Superior temporal gyrus (tissue), 1 donor: Measurements from ENCODE around the gene HAUS7.

Experiments used
- DNase-seq: peaks from one replicate; pipeline ENCODE4 v3.0.0-alpha.2; 2016; ENCODE audit errors: extremely low spot score

The HAUS7 gene

GRCh38 chrX:153499341-153499740 lies 29.0 kb upstream of the HAUS7 start:
- no peak for DNase-seq

- no peak for DNase-seq
Measured at GRCh38 chrX:153498453-153498852, 28.1 kb upstream of the HAUS7 start.

DNA sequence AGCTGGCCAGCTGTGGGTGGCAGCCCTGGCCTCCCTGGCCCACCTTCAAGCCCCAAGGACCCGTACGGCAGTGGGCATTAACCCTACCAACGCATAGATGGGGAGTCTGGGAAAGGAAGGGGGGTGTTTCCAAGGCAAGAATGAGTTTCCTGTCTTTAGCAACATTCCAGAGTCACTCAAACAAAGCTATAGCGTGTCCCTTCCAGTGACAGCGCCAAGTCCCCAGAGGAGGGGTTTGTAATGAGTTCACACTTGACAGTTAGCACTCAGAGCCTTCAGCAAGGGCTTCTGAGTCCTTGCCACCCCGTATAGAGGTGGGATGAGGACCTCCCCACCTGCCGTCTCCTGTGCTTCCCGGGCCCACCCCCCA lies 26.2 kb upstream of the HAUS7 start:
- DNase-seq: no peak

DNA sequence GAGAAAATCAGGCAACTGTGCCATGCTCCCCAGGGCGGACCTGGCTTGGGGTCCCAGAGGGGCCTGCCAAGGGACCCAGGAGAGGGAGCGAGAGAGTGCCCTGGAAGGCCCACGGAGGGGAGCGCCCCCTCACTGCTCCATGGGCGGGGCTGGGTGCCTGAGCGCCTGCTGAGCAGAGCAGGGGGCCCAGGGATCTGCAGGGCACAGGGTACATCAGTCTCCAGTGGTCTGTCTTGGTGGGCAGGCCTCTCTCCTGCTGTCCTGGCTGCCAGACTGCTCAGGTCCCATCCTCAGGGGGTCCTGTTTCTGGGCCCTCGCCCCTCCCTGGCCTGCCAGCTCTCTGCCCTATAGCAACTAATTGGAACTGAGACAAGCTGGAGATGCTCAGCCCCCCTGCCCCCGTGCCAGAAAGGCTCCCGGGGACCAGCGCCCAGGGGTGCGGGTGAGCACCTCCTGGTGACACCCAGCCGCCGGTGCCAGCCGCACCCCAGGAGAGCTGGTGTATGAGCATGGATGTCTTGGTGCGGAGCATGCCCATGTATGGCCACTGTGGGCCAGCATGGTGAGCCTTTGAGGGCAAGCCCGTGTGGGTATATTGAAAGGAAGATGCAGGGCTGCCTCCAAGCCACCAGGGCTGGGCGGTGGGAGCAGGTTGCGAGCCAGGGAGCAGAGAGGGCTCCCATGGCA lies 25.7 kb upstream of the HAUS7 start:
- no peak for DNase-seq

DNA sequence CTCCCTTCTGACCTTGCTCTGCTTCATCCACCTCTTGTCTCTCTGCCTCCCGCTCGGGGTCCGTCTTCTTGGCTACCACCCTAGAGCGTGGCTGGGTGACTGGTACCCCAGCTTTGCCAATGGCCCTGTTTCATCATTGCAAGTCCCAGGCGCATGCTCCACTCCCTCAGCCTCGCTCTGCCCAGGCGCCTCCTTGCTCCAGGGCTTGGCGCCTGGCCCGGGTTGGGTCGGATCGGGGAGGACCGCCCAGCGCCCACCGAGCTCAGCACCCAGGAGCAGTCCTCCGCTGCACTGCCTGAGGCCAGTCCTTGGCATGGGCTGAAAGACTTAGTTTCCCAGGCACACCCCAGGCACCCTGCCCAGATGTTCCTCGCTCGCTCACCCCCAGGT lies 25.0 kb upstream of the HAUS7 start:
- DNase-seq: no peak

GRCh38 chrX:153494541-153495361 lies 24.4 kb upstream of the HAUS7 start, which contains the start of gene BGN:
Gene BGN (plus strand): TSS chrX:153494980. CDS start chrX:153504632, 9,652 bp downstream.
- DNase-seq: peak; percentile 12

GRCh38 chrX:153494061-153494460 lies 23.7 kb upstream of the HAUS7 start:
- DNase-seq: no peak

DNA sequence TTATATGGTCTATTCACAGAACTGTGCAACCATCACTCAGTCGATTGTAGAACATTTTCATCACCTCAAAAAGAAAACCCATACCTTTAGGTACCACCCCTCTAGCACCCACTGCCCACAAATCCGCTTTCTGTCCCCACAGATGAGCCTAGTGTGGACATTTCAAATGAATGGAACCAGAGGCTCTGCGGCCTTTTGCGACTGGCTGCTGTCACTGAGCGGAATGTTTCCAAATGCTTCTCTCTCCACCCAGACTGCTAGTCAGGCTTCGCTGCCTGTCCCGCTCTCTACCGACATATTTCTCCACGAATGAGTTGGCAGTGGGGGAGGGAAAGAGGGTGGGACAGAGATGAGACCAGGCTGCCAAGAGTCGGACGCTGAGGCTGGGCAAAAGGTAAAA lies 22.7 kb upstream of the HAUS7 start:
- DNase-seq: no peak

DNA sequence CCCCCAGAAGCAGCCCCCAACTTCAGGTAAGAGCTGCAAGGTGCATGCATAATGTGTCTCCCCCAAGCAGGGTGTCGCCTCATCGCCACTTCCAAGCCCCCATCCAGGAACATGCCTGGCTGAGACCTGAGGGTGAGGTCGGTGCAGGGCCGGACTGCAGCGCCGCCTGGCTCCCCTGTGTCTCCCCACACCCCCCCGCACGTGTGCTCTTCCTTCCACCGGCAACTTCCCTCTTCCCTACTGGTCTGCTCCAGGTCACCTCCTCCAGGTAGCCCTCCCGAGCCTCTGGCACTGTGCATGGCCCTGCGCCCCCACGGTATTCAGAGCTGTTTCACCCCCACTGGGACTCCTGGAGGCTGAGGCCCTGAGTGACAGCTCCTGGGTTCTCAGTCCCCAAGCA lies 22.2 kb upstream of the HAUS7 start:
- DNase-seq: no peak

DNA sequence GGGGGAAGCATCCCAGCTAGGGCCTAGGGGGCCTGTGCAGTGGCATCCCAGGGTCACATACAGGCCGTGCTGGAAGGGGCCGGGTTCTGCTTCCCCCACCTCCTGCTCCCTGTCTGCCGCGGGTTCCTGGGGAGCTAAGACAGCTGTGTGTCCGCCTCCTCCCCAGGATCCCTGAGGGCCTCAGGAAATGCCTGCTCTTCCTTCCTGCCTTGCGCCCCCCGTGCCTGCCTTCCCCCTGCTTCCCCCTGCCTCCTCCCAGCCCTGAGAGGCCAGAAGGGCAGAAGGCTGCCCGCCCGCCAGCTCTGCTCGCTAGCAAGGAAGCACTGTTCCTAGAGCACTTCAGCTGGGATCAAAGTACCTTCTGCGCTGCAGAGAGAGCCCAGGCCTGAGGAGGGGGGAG lies 21.5 kb upstream of the HAUS7 start:
- DNase-seq: no peak

DNA sequence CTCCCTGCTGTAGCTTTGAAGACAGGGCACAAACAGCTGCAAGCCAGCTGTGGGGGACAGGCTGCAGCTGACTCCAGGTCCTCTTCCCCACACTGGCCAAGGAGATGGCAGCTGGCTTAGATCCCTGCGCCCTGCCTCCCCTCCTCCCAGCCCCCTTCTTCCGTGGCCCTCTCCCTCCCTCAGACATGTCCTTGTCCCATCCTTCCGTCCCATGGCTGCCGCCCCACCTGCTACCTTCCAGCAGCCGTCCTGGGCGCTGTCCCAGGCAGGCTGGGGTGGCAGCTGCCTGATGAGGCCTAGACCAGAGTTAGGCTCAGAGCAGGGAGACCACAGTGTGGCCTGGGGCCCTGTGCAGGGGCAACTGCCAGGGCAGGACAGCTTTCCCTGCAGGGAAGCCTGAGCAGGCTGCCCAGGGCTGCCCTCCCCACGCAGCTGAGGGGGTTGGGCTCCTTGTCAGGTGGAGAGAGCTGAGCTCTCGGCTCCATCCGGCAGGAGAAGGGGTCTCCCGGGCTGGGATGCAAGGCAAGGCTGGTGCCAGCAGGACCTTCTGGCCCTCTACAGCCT lies 21.1 kb upstream of the HAUS7 start:
- no peak for DNase-seq

GRCh38 chrX:153490217-153490930 lies 20.0 kb upstream of the HAUS7 start:
- no peak for DNase-seq

GRCh38 chrX:153488231-153488914 lies 18.0 kb upstream of the HAUS7 start:
- no peak for DNase-seq

- no peak for DNase-seq
Measured at GRCh38 chrX:153487590-153488071, 17.3 kb upstream of the HAUS7 start.

GRCh38 chrX:153486171-153486570 lies 15.8 kb upstream of the HAUS7 start:
- no peak for DNase-seq

DNA sequence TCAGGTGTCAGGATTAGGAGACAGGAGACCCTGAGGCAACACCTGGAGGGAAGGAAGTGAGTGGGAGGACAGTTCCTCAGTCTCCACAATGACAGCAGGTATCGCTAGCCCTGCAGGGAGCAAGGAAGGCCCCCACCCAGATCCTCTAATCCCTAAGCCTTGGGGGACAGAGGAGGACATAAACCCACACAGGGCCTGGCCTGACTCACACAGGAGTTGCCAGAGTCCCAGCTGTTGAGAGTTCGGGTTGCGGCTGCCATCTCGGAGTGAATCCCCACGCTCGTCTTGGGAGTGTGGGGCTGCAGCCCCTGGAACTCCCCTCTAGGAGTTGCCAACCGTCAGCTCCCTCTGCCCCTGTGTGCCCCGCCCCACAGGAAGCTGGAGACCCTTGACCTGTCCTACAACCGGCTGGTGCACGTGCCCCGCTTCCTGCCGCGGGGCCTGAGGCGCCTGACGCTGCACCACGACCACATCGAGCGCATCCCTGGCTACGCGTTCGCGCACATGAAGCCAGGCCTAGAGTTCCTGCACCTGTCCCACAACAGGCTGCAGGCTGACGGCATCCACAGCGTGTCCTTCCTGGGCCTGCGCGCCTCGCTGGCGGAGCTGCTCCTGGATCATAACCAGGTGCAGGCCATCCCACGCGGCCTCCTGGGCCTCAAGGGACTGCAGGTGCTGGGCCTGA lies 15.2 kb upstream of the HAUS7 start:
- DNase-seq: no peak

DNA sequence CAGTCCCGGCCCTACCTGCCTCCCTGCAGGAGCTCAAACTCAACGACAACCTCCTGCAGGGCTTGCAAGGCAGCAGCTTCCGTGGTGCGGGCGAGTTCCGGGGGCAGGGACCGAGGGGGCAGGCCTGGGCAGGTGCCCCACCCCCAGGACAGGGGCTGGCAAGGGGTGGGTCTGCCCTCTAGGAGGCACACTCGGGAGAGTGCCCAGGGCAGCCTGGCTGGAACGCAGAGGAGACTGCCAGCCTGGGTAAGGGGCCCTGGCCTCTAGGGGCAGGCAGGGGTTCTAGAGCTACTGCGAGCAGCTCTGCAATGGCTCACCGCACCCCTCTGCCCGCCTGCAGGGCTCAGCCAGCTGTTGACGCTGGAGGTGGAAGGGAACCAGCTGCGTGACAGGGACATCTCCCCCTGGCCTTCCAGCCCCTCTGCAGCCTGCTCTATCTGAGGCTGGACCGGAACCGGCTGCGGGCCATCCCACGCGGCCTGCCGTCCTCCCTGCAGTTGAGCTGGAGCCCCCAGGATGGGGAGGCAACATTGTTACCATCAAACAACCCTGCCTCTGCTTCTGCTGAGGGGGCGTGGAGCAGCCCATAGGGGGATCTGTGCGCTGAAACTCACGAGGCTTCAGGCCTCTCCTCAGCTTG lies 12.1 kb upstream of the HAUS7 start:
- no peak for DNase-seq

DNA sequence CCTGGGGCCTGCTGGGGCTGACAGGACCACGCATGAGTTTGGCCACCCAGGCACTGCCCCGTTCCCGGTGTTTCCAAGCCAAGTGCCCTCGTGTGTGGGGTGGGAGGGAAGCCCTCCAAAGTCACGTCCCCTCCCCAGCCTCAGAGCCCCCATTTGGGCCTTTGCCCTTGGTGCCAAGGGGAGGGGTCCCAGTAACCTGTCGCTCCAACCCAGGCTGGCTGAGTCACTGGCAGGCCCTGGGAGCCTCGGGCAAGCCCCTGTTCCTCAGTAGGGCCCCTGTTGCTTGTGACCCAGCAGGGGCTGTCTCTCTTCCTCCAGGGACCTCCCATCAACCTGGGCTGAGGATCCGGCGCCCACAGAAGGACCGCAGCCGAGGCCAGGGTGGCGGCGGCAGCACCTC lies 10.7 kb upstream of the HAUS7 start:
- no peak for DNase-seq

DNA sequence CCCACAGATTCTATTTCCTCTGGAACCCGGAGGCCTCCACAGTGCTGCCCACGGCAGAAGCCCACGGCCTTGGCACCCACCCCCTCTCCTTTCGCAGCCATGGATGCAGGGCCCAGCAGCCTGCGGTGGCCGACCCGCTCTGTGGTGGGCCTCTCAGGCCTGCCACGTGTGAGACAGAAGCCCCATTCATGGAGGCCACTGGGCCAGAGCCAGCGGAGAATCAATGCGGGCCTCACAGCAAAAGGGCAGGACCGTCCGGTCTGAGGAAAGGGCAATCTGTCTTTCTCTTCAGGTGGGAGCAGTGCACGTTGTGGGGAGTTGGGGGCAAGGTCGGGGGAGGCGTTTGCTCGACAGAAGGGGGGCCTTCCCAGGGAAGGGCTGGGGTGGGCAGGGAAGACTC lies 8.4 kb upstream of the HAUS7 start:
- no peak for DNase-seq

GRCh38 chrX:153477901-153478300 lies 7.5 kb upstream of the HAUS7 start:
- no peak for DNase-seq
